ENCODE measurements around the gene PRDM16. TPM values are rescaled to one million over a fixed set of nuclear protein-coding genes. Genes with fewer than 3 reads are reported as not detected.

The PRDM16 gene
- total RNA-seq, 1 experiment from 2014 or later: 1.6 TPM

GRCh38 chr1:3261007-3261968 lies 192.3 kb downstream of the PRDM16 start:
- Mint-ChIP-seq H3K4me3 (no peak overlapping the region), H3K9me3 (peaks cover 6% of the 10 kb centered on the region), H3K4me1 (no peaks in the 10 kb centered on the region; the same call in 1 of the 2 replicates), H3K27ac (no peak overlapping the region), H3K36me3 (peaks cover 4% of the 10 kb centered on the region), H3K27me3 (ENCODE audit: low read depth) (no peaks in the 10 kb centered on the region)
- POLR2A ChIA-PET: no interaction called here
- CTCF ChIA-PET: no interaction called here
- no peak for ATAC-seq
- DNase-seq (ENCODE audit: low spot score): no peak
- TF ChIP-seq, protein P1, sequence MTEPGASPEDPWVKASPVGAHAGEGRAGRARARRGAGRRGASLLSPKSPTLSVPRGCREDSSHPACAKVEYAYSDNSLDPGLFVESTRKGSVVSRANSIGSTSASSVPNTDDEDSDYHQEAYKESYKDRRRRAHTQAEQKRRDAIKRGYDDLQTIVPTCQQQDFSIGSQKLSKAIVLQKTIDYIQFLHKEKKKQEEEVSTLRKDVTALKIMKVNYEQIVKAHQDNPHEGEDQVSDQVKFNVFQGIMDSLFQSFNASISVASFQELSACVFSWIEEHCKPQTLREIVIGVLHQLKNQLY (CRISPR knock-in tag; IDR thresholded peaks at IDR 0.05): no peak
- no peak for TF ChIP-seq FOXP4 (CRISPR knock-in tag; IDR thresholded peaks at IDR 0.05)
- TF ChIP-seq ZNF219 (CRISPR knock-in tag; IDR thresholded peaks at IDR 0.05; ENCODE audit: borderline replicate concordance): no peak
- TF ChIP-seq, protein P2, sequence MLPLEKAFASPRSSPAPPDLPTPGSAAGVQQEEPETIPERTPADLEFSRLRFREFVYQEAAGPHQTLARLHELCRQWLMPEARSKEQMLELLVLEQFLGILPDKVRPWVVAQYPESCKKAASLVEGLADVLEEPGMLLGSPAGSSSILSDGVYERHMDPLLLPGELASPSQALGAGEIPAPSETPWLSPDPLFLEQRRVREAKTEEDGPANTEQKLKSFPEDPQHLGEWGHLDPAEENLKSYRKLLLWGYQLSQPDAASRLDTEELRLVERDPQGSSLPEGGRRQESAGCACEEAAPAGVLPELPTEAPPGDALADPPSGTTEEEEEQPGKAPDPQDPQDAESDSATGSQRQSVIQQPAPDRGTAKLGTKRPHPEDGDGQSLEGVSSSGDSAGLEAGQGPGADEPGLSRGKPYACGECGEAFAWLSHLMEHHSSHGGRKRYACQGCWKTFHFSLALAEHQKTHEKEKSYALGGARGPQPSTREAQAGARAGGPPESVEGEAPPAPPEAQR (CRISPR knock-in tag; IDR thresholded peaks at IDR 0.05): no peak
- TF ChIP-seq ZNF317 (CRISPR knock-in tag; IDR thresholded peaks at IDR 0.05; ENCODE audit: borderline replicate concordance, low read depth): no peak
- TF ChIP-seq FOXK1 (CRISPR knock-in tag; IDR thresholded peaks at IDR 0.05): no peak
- TF ChIP-seq, protein P3, sequence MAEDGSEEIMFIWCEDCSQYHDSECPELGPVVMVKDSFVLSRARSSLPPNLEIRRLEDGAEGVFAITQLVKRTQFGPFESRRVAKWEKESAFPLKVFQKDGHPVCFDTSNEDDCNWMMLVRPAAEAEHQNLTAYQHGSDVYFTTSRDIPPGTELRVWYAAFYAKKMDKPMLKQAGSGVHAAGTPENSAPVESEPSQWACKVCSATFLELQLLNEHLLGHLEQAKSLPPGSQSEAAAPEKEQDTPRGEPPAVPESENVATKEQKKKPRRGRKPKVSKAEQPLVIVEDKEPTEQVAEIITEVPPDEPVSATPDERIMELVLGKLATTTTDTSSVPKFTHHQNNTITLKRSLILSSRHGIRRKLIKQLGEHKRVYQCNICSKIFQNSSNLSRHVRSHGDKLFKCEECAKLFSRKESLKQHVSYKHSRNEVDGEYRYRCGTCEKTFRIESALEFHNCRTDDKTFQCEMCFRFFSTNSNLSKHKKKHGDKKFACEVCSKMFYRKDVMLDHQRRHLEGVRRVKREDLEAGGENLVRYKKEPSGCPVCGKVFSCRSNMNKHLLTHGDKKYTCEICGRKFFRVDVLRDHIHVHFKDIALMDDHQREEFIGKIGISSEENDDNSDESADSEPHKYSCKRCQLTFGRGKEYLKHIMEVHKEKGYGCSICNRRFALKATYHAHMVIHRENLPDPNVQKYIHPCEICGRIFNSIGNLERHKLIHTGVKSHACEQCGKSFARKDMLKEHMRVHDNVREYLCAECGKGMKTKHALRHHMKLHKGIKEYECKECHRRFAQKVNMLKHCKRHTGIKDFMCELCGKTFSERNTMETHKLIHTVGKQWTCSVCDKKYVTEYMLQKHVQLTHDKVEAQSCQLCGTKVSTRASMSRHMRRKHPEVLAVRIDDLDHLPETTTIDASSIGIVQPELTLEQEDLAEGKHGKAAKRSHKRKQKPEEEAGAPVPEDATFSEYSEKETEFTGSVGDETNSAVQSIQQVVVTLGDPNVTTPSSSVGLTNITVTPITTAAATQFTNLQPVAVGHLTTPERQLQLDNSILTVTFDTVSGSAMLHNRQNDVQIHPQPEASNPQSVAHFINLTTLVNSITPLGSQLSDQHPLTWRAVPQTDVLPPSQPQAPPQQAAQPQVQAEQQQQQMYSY (CRISPR knock-in tag; IDR thresholded peaks at IDR 0.05): no peak
- TF ChIP-seq, protein P4, sequence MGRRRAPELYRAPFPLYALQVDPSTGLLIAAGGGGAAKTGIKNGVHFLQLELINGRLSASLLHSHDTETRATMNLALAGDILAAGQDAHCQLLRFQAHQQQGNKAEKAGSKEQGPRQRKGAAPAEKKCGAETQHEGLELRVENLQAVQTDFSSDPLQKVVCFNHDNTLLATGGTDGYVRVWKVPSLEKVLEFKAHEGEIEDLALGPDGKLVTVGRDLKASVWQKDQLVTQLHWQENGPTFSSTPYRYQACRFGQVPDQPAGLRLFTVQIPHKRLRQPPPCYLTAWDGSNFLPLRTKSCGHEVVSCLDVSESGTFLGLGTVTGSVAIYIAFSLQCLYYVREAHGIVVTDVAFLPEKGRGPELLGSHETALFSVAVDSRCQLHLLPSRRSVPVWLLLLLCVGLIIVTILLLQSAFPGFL (CRISPR knock-in tag; IDR thresholded peaks at IDR 0.05; ENCODE audit: borderline replicate concordance): no peak
- no peak for TF ChIP-seq MXD4 (CRISPR knock-in tag; IDR thresholded peaks at IDR 0.05; ENCODE audit: borderline replicate concordance)
- no peak for TF ChIP-seq AR (CRISPR knock-in tag; IDR thresholded peaks at IDR 0.05)
- no peak for TF ChIP-seq CREM (CRISPR knock-in tag; IDR thresholded peaks at IDR 0.05)
- TF ChIP-seq NR2C2 (CRISPR knock-in tag; IDR thresholded peaks at IDR 0.05): no peak
- TF ChIP-seq HMGXB4 (CRISPR knock-in tag; IDR thresholded peaks at IDR 0.05): no peak
- TF ChIP-seq, protein P5, sequence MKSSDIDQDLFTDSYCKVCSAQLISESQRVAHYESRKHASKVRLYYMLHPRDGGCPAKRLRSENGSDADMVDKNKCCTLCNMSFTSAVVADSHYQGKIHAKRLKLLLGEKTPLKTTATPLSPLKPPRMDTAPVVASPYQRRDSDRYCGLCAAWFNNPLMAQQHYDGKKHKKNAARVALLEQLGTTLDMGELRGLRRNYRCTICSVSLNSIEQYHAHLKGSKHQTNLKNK (CRISPR knock-in tag; IDR thresholded peaks at IDR 0.05): no peak
- TF ChIP-seq ARID4B (CRISPR knock-in tag; IDR thresholded peaks at IDR 0.05; ENCODE audit: borderline replicate concordance): no peak
